ENCODE results near the gene NELFE. TPM values are rescaled to one million over a fixed set of nuclear protein-coding genes. Genes with fewer than 3 reads are reported as not detected.

NELFE gene
- total and polyA plus RNA-seq, 5 experiments from 2014 or later: 41.7 to 68.6 (median 55.9) TPM

DNA sequence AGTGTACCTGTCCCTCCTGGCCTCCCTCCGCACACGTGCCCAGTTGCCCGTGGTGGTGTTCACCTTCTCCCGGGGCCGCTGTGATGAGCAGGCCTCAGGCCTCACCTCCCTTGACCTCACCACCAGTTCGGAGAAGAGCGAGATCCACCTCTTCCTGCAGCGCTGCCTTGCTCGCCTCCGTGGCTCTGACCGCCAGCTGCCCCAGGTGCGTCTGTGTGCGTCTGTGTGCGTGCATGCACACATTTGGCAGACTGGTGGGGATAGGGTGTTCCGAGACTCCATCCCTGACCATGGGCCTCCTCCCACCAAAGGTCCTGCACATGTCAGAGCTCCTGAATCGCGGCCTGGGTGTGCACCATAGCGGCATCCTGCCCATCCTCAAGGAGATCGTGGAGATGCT, 5.2 kb upstream of the NELFE start:
- POLR2A ChIA-PET: interaction anchor here (8.0 kb wide), 1 partner anchor 6 kb away, joined by 119 read pairs; the partner anchor contains the start of gene DXO
- no peak for DNase-seq
- ATAC-seq: no peak
- Mint-ChIP-seq H3K9me3 (peaks cover 0 to under 1% (median 0%) of the 10 kb centered on the region in 9 donors), H3K4me1 (peaks cover 19 to 48% (median 28%) of the 10 kb centered on the region in 4 donors), H3K36me3 (peaks cover 0 to 79% (median 18%) of the 10 kb centered on the region in 3 donors), H3K4me3 (no peak overlapping the region), H3K27me3 (no peaks in the 10 kb centered on the region), H3K27ac (peak overlapping the region in 5 of 10 donors; percentile 36 to 71 (median 61))

DNA sequence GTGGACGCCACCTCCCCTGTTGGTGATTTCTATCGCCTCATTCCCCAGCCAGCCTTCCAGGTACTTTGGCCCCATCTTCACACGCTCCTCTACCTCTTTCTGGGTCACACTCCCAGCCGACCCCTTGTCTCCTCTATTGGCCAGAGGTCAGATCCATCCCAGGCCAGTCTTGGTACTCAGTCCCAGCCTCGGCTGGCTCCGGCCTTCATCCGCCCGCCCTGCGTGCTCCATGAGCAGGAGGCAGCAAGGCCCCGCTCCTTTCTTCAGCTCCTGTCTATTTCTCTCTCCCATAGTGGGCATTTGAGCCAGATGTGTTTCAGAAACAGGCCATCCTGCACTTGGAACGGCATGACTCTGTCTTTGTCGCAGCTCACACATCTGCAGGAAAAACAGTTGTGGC, 2.8 kb upstream of the NELFE start:
- Mint-ChIP-seq H3K36me3 (peaks cover 0 to 67% (median 18%) of the 10 kb centered on the region in 3 donors), H3K27me3 (no peaks in the 10 kb centered on the region), H3K4me3 (peak overlapping the region in 2 of 10 donors; percentile 5 to 24)

DNA sequence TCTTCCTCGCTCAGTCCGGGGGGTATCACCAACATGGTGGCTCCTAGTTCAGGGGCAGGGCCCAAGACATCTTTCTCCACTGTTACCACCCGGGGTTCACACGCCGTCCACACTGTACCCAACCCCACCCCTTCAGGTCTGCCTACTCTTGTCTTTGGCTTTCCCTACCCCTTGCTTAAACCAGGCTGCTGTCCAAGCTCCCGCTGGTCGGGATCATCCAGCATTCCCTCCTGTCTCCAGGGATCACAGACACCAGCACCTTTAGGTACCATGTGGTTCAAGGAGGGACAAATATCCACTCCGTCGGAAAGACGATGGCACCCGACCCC, 395 bp downstream of the NELFE start:
- Mint-ChIP-seq H3K9me3 (peaks cover 0 to 1% (median 0%) of the 10 kb centered on the region in 9 donors), H3K27me3 (no peaks in the 10 kb centered on the region), H3K36me3 (peaks cover 2 to 69% (median 25%) of the 10 kb centered on the region in 3 donors), H3K4me3 (peak overlapping the region; percentile 92 to 97 (median 96)), H3K27ac (peak overlapping the region; percentile 48 to 99 (median 98)), H3K4me1 (peaks cover 27 to 53% (median 40%) of the 10 kb centered on the region in 4 donors)
- ATAC-seq (peak; percentile 1 to 4), DNase-seq (no peak)
- POLR2A ChIA-PET: interaction anchor here (1.0 to 8.0 kb wide), 8 partner anchors 12 to 417 kb away, joined by 4 to 119 read pairs (median 6); partner anchors contain the start of genes ATF6B, DDX39B, DXO and EHMT2

More for the DNA sequence above, 2.8 kb upstream of the NELFE start:
- ATAC-seq (no peak), DNase-seq (no peak)
- POLR2A ChIA-PET: interaction anchor here (8.0 kb wide), 1 partner anchor 9 kb away, joined by 119 read pairs; the partner anchor contains the start of gene DXO
- H3K9me3 Mint-ChIP-seq: peaks cover 0 to 1% (median 0%) of the 10 kb centered on the region in 9 donors
- peak overlapping the region in 4 of 10 donors; percentile 48 to 99 (median 78) for H3K27ac Mint-ChIP-seq
- H3K4me1 Mint-ChIP-seq: peaks cover 29 to 53% (median 40%) of the 10 kb centered on the region in 4 donors

- Mint-ChIP-seq H3K9me3 (peaks cover 0 to 1% (median 0%) of the 10 kb centered on the region in 9 donors), H3K27ac (peak overlapping the region in 5 of 10 donors; percentile 19 to 96 (median 55)), H3K27me3 (no peaks in the 10 kb centered on the region), H3K4me3 (peak overlapping the region in 3 of 10 donors; percentile 92 to 96 (median 95)), H3K36me3 (peaks cover 4 to 64% (median 19%) of the 10 kb centered on the region in 3 donors), H3K4me1 (peaks cover 23 to 45% (median 37%) of the 10 kb centered on the region in 4 donors)
- POLR2A ChIA-PET: interaction anchor here (2.1 to 8.0 kb wide), 2 partner anchors 13 to 58 kb away, joined by 6 to 119 read pairs; partner anchors contain the start of gene DXO
- DNase-seq (no peak), ATAC-seq (no peak)
These were observed 2.0 kb downstream of the NELFE start for GRCh38 chr6:31956796-31957195.

DNA sequence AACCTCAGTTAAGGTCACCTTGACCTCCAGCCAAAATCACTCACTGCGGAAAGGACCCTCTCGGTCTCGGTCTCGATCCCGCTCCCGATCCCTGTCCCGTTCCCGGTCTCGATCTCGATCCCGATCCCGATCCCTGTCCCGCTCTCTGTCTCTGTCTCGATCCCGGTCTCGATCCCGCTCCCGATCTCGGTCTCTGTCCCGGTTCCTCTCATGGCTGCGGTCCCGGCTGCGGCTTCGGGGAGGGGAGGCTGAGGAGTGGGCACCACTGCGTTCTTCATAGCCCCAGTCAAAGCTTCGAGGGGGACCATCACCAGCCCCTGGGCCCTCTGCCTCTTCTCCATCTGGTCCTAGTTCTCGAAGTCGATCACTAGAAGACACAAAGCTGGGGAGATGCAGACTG, 4.3 kb downstream of the NELFE start:
- Mint-ChIP-seq H3K27me3 (no peaks in the 10 kb centered on the region), H3K36me3 (peaks cover 4 to 51% (median 17%) of the 10 kb centered on the region in 3 donors), H3K27ac (peak overlapping the region in 4 of 10 donors; percentile 32 to 73 (median 58)), H3K4me3 (peak overlapping the region in 2 of 10 donors; percentile 22 to 56), H3K9me3 (peaks cover 0 to 1% (median 0%) of the 10 kb centered on the region in 9 donors), H3K4me1 (peaks cover 12 to 24% (median 22%) of the 10 kb centered on the region in 4 donors)
- DNase-seq: no peak
- POLR2A ChIA-PET: no interaction called here
- ATAC-seq: no peak

GRCh38 chr6:31952890-31953289, 5.9 kb downstream of the NELFE start:
- H3K27ac Mint-ChIP-seq: peak overlapping the region in 7 of 10 donors; percentile 15 to 81 (median 36)
- H3K9me3 Mint-ChIP-seq: no peaks in the 10 kb centered on the region
- H3K36me3 Mint-ChIP-seq: peaks cover 4 to 51% (median 15%) of the 10 kb centered on the region in 3 donors
- no peak for DNase-seq
- H3K4me1 Mint-ChIP-seq: peaks cover 8 to 15% (median 9%) of the 10 kb centered on the region in 4 donors
- no peak overlapping the region for H3K4me3 Mint-ChIP-seq
- H3K27me3 Mint-ChIP-seq: no peaks in the 10 kb centered on the region
- POLR2A ChIA-PET: interaction anchor here (1.0 kb wide), 1 partner anchor 49 kb away, joined by 3 read pairs; no protein-coding TSS in a partner anchor
- ATAC-seq: peak in 1 of 2 donors; percentile 10

- Mint-ChIP-seq H3K9me3 (no peaks in the 10 kb centered on the region), H3K4me1 (peaks cover 2 to 14% (median 4%) of the 10 kb centered on the region in 4 donors), H3K27ac (peak overlapping the region in 5 of 10 donors; percentile 29 to 81 (median 41)), H3K36me3 (peaks cover 4 to 51% (median 15%) of the 10 kb centered on the region in 3 donors), H3K27me3 (no peaks in the 10 kb centered on the region), H3K4me3 (no peak overlapping the region)
- DNase-seq (peak in 1 of 10 donors; percentile 64), ATAC-seq (peak; percentile 25 to 48)
- POLR2A ChIA-PET: interaction anchor here (0.8 to 1.0 kb wide), 2 partner anchors 48 to 225 kb away, joined by 3 read pairs; no protein-coding TSS in a partner anchor
These were observed 6.5 kb downstream of the NELFE start for GRCh38 chr6:31952140-31952805.

DNA sequence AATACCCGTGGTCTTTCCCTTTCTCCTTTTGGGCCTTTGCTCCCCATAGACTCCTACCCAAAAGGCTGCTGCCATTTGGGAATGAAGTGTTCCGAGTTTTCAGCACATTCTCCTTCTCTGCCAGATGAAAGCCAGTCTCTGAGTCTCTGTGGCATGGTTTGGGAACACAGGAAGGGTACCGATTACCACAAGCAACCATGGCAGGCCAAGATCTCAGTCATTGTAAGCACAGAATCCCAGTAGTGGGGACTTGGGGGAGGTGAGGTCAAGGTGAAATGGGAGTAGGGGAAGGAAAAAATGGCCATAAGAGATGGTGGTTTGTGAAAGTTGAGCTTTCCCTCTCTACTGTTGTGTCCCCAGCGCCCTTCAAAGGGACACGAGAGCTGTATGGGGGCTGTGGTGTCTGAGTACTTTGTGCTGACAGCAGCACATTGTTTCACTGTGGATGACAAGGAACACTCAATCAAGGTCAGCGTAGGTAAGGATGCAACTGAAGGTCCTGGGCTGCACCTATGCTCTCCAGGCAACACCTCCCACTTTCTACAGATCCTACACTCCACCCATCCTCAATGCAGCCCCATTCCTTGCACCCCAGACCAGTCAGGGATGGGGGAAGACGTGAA, 8.7 kb downstream of the NELFE start:
- no peaks in the 10 kb centered on the region for H3K9me3 Mint-ChIP-seq
- POLR2A ChIA-PET: no interaction called here
- H3K27me3 Mint-ChIP-seq: peaks cover 0 to 1% (median 0%) of the 10 kb centered on the region in 5 donors
- no peak overlapping the region for H3K4me3 Mint-ChIP-seq
- DNase-seq (peak in 1 of 10 donors; percentile 13), ATAC-seq (no peak)
- H3K27ac Mint-ChIP-seq: peak overlapping the region in 5 of 10 donors; percentile 0 to 82 (median 27)
- peaks cover 4 to 29% (median 12%) of the 10 kb centered on the region in 3 donors for H3K36me3 Mint-ChIP-seq
- H3K4me1 Mint-ChIP-seq: peaks cover 0 to 13% (median 1%) of the 10 kb centered on the region in 4 donors

DNA sequence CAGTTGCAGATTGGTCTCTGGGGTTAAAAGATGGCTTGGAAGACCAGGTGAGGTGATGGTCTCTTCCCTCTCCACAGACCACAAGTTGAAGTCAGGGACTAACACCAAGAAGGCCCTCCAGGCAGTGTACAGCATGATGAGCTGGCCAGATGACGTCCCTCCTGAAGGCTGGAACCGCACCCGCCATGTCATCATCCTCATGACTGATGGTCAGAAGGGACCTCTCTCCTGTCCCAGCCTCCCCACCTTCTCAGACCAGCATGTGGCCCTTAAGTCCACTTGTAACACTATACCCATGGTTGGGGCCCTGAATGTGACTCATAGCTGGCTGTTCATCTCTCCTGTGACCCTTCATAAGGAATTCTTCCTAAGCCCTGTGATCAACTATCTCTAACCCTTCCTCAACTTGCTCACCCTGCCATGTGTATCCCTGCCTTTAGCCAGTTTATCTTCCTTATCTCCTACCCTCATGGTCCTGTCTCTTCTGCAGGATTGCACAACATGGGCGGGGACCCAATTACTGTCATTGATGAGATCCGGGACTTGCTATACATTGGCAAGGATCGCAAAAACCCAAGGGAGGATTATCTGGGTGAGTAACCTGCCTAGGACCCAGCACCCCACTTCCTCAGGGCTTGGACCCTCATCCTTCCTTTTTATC, 9.9 kb downstream of the NELFE start:
- POLR2A ChIA-PET: interaction anchor here (0.6 kb wide), 1 partner anchor 41 kb away, joined by 8 read pairs; no protein-coding TSS in a partner anchor
- H3K4me3 Mint-ChIP-seq: no peak overlapping the region
- no peaks in the 10 kb centered on the region for H3K9me3 Mint-ChIP-seq
- DNase-seq (peak in 1 of 10 donors; percentile 24), ATAC-seq (no peak)
- peaks cover 0 to 13% (median 1%) of the 10 kb centered on the region in 4 donors for H3K4me1 Mint-ChIP-seq
- peak overlapping the region in 5 of 10 donors; percentile 0 to 82 (median 47) for H3K27ac Mint-ChIP-seq
- H3K27me3 Mint-ChIP-seq: peaks cover 0 to 1% (median 0%) of the 10 kb centered on the region in 5 donors
- H3K36me3 Mint-ChIP-seq: peaks cover 4 to 18% (median 7%) of the 10 kb centered on the region in 3 donors

GRCh38 chr6:31948306-31948705, 10.5 kb downstream of the NELFE start:
- DNase-seq (no peak), ATAC-seq (no peak)
- peaks cover 0 to 12% (median 1%) of the 10 kb centered on the region in 4 donors for H3K4me1 Mint-ChIP-seq
- no peaks in the 10 kb centered on the region for H3K9me3 Mint-ChIP-seq
- POLR2A ChIA-PET: no interaction called here
- peaks cover 1 to 12% (median 2%) of the 10 kb centered on the region in 3 donors for H3K36me3 Mint-ChIP-seq
- peak overlapping the region in 3 of 10 donors; percentile 29 to 65 (median 63) for H3K27ac Mint-ChIP-seq
- H3K4me3 Mint-ChIP-seq: peak overlapping the region in 1 of 10 donors; percentile 4
- peaks cover 0 to 1% (median 0%) of the 10 kb centered on the region in 5 donors for H3K27me3 Mint-ChIP-seq

DNA sequence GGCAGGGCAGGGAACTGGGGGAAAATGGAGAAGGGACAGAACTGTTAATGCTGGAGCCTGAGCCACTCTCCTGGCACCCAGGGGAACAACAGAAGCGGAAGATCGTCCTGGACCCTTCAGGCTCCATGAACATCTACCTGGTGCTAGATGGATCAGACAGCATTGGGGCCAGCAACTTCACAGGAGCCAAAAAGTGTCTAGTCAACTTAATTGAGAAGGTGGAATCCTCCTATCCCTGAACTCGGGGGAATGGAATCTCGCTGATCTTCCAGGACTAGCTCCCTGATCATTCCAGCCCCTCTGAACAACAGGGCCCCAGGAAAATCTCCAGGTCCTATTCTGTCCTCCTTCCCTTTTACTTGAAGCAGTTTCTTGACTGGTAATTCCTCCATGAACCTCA, 10.9 kb downstream of the NELFE start:
- Mint-ChIP-seq H3K36me3 (peaks cover 0 to 8% (median 0%) of the 10 kb centered on the region in 3 donors), H3K9me3 (no peaks in the 10 kb centered on the region), H3K4me3 (no peak overlapping the region), H3K27me3 (peaks cover 0 to 1% (median 0%) of the 10 kb centered on the region in 5 donors), H3K27ac (peak overlapping the region in 4 of 10 donors; percentile 19 to 69 (median 28)), H3K4me1 (peaks cover 0 to 10% (median 1%) of the 10 kb centered on the region in 4 donors)
- ATAC-seq: no peak
- POLR2A ChIA-PET: no interaction called here
- no peak for DNase-seq
